Fibroblast of lung (primary cell): Measurements from ENCODE around the gene GSTA5. TPM values are rescaled to one million over a fixed set of nuclear protein-coding genes. Genes with fewer than 3 reads are reported as not detected.

Experiments used
- DNase-seq, 2 donors: peaks; one replicate each; pipeline versions ENCODE4 v3.0.0 to v3.0.0-alpha.2; 2010; ENCODE audit warnings: low read depth in 2 of 2
- H2AFZ ChIP-seq: 2 replicates; pipeline ENCODE4 v1.5.1; 2012; ENCODE audit warnings: low read length, control low read depth, inconsistent platforms
- H3K27ac ChIP-seq: 2 replicates; pipeline ENCODE4 v1.5.1; 2011; ENCODE audit warnings: low read length, control low read depth; ENCODE audit not compliant: insufficient read depth
- H3K27me3 ChIP-seq: 2 replicates; pipeline ENCODE4 v1.5.1; 2011; ENCODE audit warnings: mild to moderate bottlenecking, low read length; ENCODE audit not compliant: control insufficient read depth, insufficient read depth
- H3K36me3 ChIP-seq: 2 replicates; pipeline ENCODE4 v1.5.1; 2011; ENCODE audit warnings: low read length; ENCODE audit not compliant: control insufficient read depth, insufficient read depth
- H3K4me1 ChIP-seq: 2 replicates; pipeline ENCODE4 v1.5.1; 2011; ENCODE audit warnings: low read length; ENCODE audit not compliant: control insufficient read depth, insufficient read depth; ENCODE audit errors: extremely low read depth
- H3K4me2 ChIP-seq: 2 replicates; pipeline ENCODE4 v1.5.1; 2011; ENCODE audit warnings: low read length, control low read depth; ENCODE audit not compliant: insufficient read depth; ENCODE audit errors: extremely low read depth
- H3K4me3 ChIP-seq, 4 experiments: fragments of 200-600 bp in 1 of 4; sonication (generic) in 1 of 4; replicated peaks in 1 of 4; 2 replicates each; pipeline ENCODE4 v1.5.1; 2011 to 2016; ENCODE audit warnings: low read length in 4 of 4, low read depth in 3 of 4, mild to moderate bottlenecking in 3 of 4, control low read depth in 2 of 4, inconsistent platforms in 1 of 4, mixed read lengths in 1 of 4; ENCODE audit not compliant: insufficient read depth in 1 of 4; ENCODE audit errors: control extremely low read depth in 1 of 4
- H3K79me2 ChIP-seq: 2 replicates; pipeline ENCODE4 v1.5.1; 2012; ENCODE audit warnings: mild to moderate bottlenecking, low read length, inconsistent platforms; ENCODE audit not compliant: control insufficient read depth, insufficient read depth
- H3K9ac ChIP-seq: 2 replicates; pipeline ENCODE4 v1.5.1; 2011; ENCODE audit warnings: mild to moderate bottlenecking, low read length, control low read depth; ENCODE audit not compliant: insufficient read depth
- H3K9me3 ChIP-seq: 2 replicates; pipeline ENCODE4 v1.5.1; 2012; ENCODE audit warnings: low read depth, low read length; ENCODE audit not compliant: control insufficient read depth, insufficient read depth
- H4K20me1 ChIP-seq: 2 replicates; pipeline ENCODE4 v1.5.1; 2011; ENCODE audit warnings: low read length; ENCODE audit not compliant: control insufficient read depth, insufficient read depth; ENCODE audit errors: extremely low read depth
- EZH2 ChIP-seq: IDR thresholded peaks from 2 replicates; pipeline ENCODE4 v1.5.1; 2012; ENCODE audit warnings: low read length, control low read depth, mild to moderate bottlenecking; ENCODE audit errors: missing control alignments
- polyA plus RNA-seq, 2 donors: library from polyadenylated mRNA; depleted of rRNA in 1 of 2; stranded (reverse) in 1 of 2; unstranded in 1 of 2; fragments of >200 nt; gene quantifications; 2 replicates each; pipeline ENCODE4 v1.2.1, GENCODE V29; 2011 to 2012; ENCODE audit warnings: missing spikeins in 1 of 2
- total RNA-seq: library from RNA; depleted of rRNA; stranded (reverse); fragments of >200 nt; gene quantifications from 2 replicates; pipeline ENCODE4 v1.2.1, GENCODE V29; 2014
- TF ChIP-seq, protein P1 (sequence below), 2 donors: IDR thresholded peaks in 1 of 2; conservative IDR thresholded peaks in 1 of 2; 1 replicate in 1 of 2; 2 replicates in 1 of 2; pipeline ENCODE4 v1.5.1; 2011 to 2012; ENCODE audit warnings: low read length in 2 of 2, control low read depth in 1 of 2, inconsistent platforms in 1 of 2, low read depth in 1 of 2, mild to moderate bottlenecking in 1 of 2

Gene GSTA5
- total and polyA plus RNA-seq, 2 donors (not counting 1 experiment from before 2014, with no cell fraction given) = not detected

DNA sequence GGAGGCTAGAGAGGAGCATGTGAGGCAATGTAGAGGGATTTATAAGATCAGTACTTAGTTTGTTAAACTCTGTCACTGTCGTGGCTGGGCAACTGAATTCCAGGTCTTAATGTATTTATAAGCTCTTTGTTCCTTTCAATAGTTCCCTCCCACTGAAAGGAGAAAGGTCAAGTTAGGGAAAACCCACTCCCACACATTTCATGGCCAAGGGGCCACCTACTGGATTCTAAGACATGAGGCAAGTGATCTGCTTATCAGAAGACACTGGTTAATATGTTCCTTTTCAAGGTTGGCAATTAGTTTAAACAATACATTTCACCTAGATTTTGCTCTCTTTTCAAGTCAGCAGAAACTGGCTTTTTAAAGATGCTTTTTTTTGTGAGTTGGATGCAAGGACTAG lies 5.4 kb upstream of the GSTA5 start:
- H3K79me2 ChIP-seq = no peaks in the 10 kb centered on the region
- H3K4me2 ChIP-seq = no peak overlapping the region
- H3K9me3 ChIP-seq = no peaks in the 10 kb centered on the region
- no peak for DNase-seq
- H3K4me3 ChIP-seq = no peak overlapping the region
- no peak overlapping the region for H3K9ac ChIP-seq
- TF ChIP-seq, protein P1, sequence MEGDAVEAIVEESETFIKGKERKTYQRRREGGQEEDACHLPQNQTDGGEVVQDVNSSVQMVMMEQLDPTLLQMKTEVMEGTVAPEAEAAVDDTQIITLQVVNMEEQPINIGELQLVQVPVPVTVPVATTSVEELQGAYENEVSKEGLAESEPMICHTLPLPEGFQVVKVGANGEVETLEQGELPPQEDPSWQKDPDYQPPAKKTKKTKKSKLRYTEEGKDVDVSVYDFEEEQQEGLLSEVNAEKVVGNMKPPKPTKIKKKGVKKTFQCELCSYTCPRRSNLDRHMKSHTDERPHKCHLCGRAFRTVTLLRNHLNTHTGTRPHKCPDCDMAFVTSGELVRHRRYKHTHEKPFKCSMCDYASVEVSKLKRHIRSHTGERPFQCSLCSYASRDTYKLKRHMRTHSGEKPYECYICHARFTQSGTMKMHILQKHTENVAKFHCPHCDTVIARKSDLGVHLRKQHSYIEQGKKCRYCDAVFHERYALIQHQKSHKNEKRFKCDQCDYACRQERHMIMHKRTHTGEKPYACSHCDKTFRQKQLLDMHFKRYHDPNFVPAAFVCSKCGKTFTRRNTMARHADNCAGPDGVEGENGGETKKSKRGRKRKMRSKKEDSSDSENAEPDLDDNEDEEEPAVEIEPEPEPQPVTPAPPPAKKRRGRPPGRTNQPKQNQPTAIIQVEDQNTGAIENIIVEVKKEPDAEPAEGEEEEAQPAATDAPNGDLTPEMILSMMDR (conservative IDR thresholded peaks at IDR 0.05 in 1 of 2, IDR thresholded peaks at IDR 0.05 in 1 of 2; ENCODE audit: low read depth in 1 of 2, low read length in 2 of 2) = no peak
- TF ChIP-seq EZH2 = no peak
- no peaks in the 10 kb centered on the region for H4K20me1 ChIP-seq
- no peaks in the 10 kb centered on the region for H3K36me3 ChIP-seq
- no peak overlapping the region for H3K27ac ChIP-seq
- H3K4me1 ChIP-seq = no peaks in the 10 kb centered on the region
- no peak overlapping the region for H2AFZ ChIP-seq
- no peaks in the 10 kb centered on the region for H3K27me3 ChIP-seq

DNA sequence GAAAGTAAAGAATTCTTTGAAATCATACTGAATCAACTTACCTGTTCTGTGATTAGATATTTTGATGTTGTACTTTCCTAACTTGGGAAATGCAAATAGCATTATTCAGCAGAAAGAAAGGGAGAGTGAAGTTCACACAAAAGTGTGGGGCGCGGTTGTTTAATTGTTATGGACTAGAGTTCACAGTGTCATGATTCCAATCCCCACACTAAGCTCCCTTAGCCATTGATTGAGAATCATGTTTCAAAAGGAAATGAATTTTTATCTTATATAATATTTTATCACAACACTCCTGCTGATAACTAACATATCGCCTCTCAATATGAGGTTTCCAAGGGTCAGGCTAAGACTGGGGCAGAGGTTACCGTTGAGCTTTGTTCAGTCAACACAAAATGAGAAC lies 3.0 kb upstream of the GSTA5 start:
- Histone ChIP-seq H2AFZ (no peak overlapping the region), H3K4me2 (no peak overlapping the region), H3K9ac (no peak overlapping the region), H3K27ac (no peak overlapping the region), H3K4me3 (no peak overlapping the region), H4K20me1 (no peaks in the 10 kb centered on the region), H3K4me1 (no peaks in the 10 kb centered on the region), H3K36me3 (no peaks in the 10 kb centered on the region), H3K9me3 (no peaks in the 10 kb centered on the region), H3K27me3 (no peaks in the 10 kb centered on the region), H3K79me2 (no peaks in the 10 kb centered on the region)
- DNase-seq = no peak
- TF ChIP-seq EZH2 = no peak
- TF ChIP-seq, protein P1 (conservative IDR thresholded peaks at IDR 0.05 in 1 of 2, IDR thresholded peaks at IDR 0.05 in 1 of 2; ENCODE audit: low read depth in 1 of 2, low read length in 2 of 2) = no peak

DNA sequence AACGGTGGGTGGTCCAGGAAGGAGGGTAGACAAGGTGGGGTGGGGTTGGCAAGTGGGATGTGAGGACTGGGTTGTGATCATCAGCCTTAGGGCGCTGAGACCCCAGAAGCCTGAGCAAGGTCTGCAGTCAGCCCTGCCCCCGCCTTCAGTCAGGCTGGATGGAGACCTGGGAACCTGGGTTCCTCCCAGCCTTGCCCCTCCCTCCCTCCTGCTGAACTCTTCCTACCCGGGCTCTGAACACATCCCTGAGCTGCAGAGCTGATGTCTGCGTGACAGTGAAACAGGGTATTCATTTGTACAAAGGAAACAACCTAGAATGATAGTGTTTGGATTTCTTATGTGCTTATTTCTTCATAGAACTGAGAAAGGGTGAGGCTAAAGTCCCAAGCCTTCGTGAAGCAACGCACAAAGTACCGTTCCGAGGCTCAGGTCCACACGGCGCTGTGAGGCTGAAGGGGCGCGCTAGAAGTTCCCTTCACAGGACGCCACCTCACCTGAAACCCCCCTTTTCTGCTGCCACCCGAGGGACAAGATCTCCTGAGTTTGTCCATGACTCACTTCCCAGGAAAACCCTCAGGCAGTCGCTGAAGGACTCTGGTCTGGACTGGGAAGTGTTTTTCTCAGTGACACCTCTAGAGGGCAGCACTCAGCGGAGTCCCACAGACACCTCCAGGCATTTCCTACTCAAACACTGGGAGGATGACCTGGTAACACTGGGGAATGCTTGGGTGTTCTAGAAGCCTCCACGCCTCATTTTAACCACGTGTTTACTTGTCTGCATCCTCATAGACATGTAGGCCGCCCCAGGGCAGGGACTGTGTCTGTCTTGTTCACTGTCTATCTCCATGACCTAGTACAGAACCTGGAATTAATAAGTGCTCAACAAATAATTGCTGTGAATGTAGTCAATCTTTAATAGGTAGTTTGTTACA lies 1.2 kb downstream of the GSTA5 start:
- Histone ChIP-seq H3K9me3 (no peaks in the 10 kb centered on the region), H3K4me1 (no peaks in the 10 kb centered on the region), H3K27me3 (no peaks in the 10 kb centered on the region), H3K36me3 (no peaks in the 10 kb centered on the region), H3K4me3 (no peak overlapping the region), H3K4me2 (no peak overlapping the region), H3K27ac (no peak overlapping the region), H3K79me2 (no peaks in the 10 kb centered on the region), H4K20me1 (no peaks in the 10 kb centered on the region), H3K9ac (no peak overlapping the region), H2AFZ (no peak overlapping the region)
- peak; percentile 45 to 65 for DNase-seq
- no peak for TF ChIP-seq EZH2
- TF ChIP-seq, protein P1 (conservative IDR thresholded peaks at IDR 0.05 in 1 of 2, IDR thresholded peaks at IDR 0.05 in 1 of 2; ENCODE audit: low read depth in 1 of 2, low read length in 2 of 2) = peak; percentile 56 to 76
